Activated T-cell treated with anti-CD3 and anti-CD28 coated beads, Interleukin-2, amount 50 U/mL, for 48 hours (primary cell): ENCODE results near the gene ZFHX2.
A peak's percentile ranks its signal among the peaks of the same experiment; 100 is the strongest.
"Not testable (repeated sequence)": the region's sequence is repeated elsewhere in the genome, so short reads cannot be mapped to it uniquely, and the experiment has no call there.

Source experiments
- DNase-seq, 2 experiments: peaks; one replicate each; pipeline ENCODE4 v3.0.0-alpha.2; 2020

Gene ZFHX2

DNA sequence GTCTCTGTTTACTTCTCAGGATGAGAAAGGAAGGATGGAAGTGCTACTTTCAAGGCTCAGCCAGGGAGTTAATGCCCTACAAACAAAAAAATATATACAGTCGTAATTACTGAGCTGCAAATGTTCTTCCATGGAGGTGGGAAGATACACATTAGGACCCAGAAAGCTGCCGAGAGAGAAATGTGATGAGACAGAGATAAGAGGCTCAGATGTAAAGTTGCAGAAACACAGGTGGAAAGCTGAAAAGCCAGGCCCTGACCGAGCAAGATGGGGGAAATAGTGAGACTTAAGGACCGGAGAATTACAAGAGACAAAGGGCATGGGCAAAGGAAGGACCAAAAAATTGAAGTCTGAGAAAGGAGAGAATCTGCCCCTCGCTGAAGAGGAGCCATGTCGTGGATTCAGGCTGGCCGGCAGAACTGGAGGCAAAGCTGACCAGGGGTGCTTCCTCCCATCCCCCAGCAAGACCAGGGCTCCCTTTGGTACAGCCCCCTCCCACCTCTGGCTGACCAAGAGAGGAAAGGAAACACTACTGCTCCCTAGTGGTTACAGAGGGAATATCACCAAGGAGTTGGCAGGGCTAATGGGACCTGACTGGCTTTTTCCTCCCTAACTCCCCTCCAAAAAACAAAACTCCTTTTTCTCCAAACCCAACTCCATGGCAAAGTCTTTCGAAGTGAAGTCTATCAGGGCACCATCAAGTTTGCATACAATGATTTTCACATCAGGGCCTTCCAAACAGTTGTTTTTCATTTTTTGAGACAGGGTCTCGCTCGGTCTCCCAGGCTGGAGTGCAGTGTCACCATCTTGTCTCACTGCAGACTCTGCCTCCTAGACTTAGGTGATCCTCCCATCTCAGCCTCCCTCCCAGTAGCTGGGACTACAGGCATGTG lies 12.1 kb downstream of the ZFHX2 start:
- peak in 1 of 2 experiments; percentile 32 for DNase-seq

DNA sequence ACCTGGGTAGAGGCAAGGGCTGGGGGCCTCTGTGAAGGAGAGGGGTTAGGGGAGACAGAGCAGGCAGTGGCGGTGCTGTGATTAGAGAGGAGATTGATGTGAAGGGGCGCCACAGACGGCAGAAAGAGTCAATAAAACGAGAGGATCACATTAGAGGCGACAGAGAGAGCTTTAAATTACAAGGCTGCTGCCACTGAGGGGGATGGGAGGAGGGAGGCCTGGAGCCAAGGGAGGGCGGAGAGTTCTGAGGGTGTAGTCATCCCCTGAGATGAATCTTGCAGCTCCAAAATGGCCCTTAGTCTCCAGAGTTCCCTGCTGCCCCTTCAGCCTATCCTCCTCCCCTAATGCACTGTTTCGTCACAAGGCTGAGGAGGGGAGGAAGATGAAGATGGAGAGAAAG lies 12.8 kb downstream of the ZFHX2 start:
- no peak for DNase-seq

DNA sequence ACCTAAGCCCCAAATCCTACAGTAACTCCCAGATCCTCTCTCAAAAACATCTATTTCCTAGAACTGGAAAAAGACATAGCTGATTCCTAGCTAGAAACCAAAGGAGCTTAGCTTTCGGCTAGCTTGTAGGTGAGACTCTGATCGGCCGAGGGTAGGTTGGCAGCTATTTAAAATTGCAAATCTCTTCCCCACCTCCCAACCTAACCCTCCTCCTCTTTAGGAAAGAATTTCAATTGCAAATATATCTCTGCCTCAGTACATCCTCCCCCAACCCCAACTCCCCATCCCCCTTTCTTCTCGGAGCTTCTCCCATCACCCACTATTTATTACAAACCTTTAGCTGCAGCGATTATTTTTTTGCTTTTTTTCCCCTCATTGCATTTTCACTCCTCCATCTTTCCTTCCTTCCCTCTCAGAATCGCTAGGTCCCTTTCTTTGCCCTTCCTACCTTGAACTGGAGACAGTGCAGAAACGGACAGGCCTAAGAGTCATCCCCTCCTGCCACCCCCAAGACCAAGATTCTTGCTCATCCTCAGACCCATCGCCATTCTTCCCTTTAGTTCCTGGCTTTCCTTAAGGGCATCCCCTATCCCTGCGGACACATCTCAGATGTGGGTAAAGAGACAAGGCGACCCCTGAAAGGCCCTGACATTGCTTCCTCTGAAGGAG lies 13.4 kb downstream of the ZFHX2 start:
- no peak for DNase-seq

DNA sequence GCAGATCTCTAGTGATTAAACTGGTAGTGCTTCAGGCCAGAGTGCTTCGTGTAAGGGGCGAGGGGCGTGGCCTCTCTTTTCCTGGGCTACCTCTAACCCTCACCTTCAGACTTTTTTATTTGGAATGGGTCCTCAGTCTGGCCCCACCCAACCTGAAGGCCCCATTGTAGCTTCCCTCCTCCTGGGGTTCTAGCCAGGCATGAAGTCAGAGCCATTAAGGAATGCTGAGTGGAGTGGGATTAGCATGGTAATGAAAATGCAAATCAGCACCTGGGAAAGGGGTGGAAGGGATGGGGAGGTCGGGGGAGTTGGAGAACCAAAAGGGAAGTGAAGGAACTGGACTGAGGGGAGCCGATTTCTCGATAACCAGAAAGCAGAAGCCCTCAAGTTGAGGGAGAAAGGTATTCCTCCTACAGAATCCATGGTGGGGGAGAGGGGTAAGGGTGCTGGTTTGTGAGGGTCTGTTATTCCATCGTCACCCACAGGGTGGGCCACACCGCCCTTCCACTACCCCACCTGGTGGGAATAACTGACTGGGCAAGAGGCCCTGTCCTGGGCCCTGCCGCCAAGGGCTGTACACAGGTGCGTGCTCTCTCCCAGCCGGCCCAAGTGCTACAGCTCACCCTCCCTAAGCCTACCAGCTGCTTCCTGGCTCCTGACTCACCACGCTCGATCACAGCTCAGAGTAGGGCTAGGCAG lies 14.1 kb downstream of the ZFHX2 start:
- DNase-seq: no peak

DNA sequence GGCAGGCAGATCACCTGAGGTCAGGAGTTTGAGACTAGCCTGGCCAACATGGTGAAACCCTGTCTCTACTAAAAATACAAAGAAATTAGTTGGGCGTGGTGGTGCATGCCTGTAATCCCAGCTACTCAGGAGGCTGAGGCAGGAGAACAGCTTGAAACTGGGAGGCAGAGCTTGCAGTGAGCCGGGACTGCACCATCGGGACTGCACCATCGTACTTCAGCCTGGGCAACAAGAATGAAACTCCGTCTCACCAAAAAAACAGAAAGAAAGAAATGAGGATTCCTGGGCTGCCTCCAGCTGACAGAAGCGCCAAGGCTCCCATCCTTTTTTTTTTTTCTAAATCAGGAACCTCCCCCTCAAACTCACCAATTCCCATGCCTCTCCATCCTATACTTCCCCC lies 14.7 kb downstream of the ZFHX2 start:
- DNase-seq: not testable (repeated sequence)

DNA sequence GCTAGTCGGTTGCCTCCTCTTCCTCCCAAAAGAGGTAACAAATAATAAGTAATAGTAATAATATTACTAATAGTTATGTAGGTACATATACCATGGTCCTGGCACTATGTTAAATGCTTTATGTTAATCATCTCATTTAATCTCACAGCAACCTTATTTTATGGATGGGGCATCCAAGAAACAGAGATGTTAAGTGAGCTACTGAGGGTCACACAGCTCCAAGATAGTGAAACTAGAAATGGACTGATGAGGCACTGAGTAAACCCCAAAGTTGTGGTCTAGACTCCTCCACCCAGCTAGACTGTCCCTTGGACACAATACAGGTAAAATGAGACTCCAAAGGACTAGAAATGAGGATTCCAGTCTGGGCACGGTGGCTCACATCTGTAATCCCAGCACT lies 15.1 kb downstream of the ZFHX2 start:
- DNase-seq: no peak

DNA sequence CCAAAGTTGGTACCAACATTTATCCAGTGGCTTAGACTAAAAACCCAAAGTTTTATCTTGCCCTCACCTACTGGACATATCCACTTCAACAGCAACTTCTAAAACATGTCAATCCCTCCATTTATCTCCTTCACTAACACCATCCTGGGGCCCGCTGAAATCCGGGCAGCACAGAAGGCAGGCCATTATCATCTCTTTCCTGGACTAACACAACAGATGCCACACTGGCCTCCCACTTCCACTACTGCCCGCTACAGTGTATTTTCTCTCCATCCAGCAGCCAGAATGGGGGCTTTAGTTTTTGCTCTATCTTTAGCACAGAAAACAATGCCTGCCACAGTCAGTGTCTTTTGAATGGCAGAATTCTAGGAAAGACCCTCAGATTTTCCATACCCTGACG lies 15.6 kb downstream of the ZFHX2 start:
- DNase-seq: no peak

DNA sequence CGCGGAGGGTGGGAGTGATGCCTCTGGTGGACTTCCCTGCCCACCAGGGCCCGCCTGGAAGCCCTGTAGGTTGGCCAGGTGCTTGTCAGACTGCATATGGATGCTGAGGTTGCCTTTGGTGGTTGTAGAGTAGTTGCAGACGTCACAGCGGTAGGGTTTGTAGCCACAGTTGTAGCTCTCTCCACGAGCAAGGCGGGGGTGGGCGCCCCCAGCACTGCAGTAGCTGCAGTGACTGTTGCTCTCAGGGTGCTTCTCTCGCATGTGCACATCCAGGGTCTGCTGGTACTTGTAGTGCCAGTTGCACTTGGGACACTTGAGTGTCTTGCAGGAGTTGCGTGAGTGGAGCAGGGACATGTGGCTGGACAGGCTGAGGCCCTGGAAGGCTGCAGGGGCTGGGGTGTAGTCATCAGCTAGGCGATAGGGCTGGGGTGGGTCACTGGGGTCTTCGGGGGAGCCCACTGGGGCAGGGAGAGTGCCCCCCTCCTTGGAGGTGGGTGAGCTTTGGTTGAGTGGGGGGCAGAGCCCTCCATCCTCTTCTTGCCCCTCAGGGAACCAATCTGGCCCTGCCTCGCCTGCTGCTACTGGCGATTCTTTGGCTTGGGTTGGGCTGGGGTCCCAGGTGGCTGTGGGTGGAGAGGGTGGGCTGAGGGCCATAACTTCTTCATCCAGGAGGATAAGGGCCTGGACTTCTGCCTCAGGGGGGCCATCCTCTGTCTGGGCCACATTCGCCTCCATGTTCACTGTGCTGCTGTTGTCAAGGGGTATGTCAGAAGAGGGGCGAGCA lies 17.7 kb downstream of the ZFHX2 start:
- DNase-seq: no peak

DNA sequence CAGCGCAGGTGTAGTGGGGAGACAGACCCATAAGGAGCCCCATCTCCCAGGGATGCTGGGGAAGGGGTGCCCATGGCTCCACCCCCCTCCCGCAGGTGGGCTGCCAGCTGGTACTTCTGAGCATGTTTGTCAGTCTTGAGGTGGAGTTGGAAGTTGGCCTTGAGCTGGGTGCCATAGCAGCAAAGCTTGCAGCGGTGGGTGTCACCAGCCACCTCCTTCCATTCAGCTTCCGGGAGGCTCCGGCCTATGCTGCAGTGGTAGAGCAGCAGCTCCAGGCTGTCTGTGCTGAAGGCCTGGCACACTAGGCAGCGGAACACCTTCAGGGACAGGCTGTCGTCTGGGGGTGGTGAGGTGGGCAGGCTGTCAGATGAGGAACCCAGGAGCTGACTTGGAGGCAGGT lies 18.9 kb downstream of the ZFHX2 start:
- DNase-seq: no peak

DNA sequence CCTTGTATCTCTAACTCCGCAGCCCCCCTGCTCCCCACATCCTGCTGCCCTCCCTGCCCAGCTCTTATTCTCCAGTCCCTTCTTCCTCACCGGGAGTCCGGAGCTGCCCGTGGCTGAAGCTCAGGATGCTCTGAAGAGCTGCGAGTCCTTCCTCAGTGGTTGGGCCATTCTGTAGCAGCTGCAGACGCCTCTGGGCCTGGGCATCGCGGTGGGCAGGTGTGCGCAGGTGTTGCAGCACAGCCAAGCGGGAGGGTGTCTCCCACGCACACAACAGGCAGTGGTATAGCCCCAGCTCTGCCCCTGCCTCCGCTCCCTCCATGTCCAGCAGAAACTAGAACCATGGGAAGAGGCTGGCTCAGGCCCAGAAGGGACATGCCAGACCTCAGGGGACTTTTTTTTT lies 20.2 kb downstream of the ZFHX2 start:
- DNase-seq: no peak

DNA sequence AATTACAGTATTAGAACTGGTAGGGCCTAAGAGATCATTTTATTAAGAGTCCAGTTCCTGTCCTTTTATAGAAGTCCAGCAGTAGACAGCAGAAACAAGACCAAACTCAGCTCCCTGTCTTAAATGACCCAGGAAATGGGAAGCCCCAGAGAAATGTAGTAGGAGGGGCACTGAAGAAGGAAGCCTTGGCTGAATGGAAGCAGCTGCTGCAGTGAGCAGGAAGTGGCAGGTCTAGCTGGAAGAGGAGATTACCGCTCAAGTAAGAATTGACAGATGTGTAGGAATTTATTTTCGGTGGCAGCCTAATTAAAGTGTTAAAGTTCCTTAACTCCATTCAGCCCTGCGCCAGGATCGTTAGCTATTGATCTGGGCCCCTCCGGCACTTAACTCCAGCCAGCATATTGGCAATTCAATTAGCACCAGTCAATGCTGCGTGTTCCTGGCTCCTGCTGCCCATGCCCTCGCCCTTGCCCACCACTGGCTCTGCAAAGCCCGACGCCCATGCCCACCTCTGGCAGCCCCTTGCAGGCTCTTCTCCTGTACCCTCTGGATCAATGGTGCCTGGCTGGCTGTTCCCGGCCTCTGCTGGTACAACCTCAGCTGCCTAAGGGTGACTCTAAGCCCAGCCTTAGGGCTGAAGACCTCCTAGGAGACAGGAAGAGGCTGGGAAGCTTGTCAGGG lies 21.1 kb downstream of the ZFHX2 start:
- no peak for DNase-seq

DNA sequence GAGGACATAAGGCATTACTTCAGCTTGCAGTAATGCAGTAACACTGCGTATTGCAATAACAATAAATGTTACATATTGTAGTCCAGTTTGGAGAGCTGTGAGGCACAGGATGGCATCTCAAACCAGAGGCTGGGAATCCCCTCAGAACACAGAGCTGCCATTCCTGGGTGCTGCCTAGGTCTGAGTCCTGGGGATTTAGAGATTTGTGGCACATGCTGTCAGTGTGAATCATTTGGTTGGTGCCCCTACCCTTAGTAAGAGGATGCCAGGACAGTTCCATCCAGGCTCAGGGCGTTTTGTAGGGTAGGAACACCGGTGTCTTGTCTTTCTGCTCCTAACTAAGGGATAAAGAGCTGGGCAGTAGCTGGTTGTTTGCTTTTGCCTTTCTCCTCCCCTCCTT lies 22.5 kb downstream of the ZFHX2 start:
- no peak for DNase-seq

DNA sequence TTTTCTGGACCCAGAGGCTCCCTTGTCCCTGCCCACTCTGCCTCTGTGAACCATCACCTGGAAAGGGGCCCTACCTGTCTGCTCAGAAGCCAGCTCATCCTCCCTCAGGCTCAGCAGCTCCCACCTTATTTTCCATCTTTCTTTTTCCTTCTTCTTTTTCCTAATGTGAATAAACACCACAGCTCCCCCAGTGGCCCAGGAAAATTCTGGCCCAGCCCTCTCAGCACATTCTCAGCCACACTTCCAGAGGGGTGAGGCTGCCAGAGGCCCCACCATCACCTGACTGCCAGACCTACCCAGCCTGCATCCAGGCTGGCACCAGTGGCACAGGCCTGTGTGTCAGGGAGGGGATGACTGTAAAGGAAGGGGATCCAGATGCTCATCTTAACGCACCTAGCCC lies 23.0 kb downstream of the ZFHX2 start:
- no peak for DNase-seq

DNA sequence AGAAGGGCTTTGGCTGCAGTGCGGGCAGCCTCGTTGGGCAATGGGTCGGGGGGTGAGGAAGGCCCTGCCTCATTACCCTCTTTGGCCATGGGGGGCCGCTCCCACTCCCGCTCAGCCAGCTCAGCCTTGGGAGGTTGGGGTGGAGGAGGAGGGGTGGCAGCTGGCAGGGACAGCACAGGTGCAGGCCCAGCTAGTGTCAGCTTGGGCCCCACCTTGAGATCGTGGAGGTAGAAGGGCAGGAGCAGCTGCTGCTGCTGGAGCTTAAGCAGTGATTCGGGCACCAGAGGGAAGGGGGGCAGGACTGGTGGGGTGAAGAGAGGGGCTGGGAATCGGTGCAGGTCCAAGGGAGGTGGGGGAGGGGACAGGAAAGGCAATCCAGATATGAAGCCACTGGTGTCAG lies 26.0 kb downstream of the ZFHX2 start:
- DNase-seq: no peak

DNA sequence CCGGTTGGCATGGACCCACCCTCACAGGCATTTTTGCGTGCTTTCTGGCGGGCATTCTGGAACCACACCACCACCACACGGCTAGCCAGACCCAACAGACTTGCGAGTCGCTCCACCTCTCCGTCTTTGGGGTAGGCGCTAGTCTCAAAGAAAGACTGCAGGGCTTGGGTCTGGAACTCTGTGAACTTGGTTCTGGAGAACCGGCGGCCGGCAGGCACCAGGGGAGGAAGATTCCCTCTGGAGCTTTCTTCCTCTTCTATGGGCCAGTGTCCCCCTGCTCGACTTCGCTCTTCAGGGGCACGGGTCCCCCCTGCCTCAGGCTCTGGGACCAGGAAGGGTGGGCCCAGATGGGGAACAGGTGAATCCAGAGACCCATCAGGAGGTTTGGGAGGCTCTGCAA lies 26.6 kb downstream of the ZFHX2 start:
- DNase-seq: no peak

DNA sequence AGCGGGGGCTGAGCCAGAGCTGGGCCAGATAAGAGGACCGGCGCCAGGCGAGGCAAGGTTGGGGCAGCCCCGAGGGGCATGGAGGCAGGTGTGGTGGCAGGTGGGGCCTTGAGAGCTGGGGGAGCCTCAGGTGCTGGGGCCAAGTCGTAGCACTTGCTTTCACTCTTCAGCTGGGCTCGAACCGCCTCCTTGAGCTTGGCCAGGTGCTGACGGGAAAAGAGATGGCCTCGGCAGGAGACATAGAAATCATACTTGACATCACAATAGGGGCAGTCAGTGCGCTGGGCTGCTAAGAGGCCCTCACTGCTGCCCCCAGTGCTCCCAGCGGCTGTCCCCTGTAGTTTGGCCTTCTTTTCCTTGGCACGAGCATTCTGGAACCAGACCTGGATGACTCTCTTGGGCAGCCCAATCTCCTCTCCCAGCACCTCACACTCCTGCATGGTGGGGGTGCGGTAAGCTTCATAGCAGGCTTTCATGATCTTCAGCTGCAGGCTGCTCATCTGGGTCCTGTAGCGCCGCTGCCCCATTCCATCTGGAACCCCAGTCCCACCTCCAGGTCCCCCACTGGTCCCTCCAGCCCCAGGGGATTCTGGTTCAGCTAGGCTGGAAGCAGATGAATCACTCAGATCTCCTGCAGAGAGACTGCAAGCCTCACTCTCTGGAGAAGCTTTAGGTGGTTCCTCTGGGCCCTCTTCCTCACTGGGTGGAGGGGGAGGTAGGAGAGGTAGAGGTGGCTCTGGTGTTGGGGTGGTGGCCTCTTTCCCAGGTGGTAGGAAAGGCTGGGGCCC lies 28.1 kb downstream of the ZFHX2 start:
- no peak for DNase-seq

DNA sequence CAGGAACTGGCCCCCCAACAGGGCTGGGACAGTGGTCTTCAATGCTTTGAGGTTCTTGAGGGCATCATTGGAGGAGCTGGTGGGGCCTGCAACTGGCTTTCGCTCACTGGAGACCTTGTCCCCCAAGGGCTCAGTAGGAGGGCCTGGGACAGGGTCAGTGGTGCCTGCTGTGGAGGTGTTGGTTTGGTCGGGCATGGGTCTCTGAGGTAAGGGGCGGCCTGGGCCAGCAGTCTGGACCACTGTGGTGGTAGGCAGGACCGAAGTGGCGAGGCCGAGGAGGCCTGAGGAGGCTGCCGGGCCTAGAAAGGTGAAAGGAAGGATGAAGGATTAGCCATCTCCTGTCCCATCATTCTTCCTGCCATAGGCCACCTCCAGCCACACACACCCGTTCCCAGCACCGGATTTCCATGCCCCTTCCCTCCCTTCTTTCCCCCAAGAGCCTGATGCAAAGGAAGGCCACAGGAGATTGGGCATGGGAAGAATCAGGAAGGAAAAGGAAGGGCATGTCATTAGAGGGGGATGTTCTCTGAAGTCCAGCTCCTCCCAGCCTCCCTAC lies 28.8 kb downstream of the ZFHX2 start:
- no peak for DNase-seq

DNA sequence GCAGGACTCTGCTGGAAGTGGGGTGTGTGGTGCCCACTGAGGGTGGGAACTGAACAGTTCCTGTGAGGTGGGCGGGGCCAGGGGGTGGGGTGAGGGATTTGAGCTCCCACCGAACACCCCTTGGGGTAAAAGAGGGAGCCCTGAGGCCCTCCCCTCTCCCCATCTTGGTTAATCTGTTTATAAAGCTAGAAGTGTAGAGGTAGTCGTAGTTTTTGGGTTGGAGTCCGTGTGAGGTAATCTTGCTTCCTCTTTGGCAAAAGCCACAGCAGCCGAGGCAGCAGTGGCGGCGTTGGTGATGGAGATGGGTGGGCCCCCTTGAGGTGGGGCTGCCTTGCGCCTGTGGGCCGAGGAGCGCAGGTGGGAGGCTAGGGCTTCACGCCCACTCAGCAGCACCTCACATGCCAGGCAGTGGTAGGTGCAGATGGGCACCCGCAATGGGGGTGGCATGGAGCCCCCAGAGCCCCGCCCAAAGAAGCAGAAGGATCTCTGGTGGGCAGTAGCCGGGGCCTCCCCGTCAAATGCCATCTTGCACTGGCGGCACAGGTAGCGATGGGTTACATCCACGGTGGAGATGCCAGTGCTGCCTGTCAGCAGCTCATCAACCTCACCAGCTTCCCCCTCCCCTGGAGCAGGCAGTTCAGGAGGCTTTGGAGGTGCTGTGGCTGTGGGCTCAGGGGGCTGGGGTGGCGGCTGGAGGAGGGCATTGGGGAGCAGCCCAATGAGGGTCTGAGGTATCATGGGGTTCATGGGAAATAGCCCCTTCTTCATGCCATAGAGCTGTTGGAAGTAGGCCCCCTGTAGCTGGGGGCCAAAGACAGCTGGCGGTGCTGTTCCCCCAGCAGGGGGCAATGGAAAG lies 29.6 kb downstream of the ZFHX2 start:
- no peak for DNase-seq

DNA sequence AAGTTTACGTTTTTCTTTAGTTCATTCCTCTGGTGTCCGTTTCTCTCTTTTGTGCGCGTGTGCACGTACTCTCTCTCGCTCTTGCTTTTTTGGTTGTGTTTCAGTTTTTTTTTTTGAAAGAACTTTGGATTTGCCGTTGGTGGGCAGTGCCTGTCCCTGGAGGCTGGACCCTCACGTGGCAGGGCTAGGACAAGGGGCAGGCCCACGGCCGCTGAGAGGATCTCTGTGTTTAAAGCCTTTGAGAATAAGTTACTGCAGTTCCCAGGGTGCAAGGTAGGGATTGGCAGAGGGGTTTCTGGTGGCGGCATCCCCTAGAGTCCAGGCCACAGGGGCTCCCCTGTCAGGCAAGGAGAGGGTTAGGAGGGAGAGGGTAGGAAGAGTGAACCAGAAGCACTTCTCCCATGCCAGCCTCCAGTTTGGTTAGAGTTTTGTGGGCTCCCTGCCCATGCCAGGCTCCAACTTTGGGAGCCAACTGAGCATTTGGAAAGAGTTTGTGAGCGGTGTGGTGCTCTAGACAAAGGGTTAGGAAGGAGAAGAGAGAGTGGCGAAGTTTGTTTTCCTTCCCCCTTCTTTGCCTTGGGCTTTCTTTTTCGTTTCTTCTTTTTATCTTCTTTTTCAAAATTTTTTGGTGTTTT lies 30.5 kb downstream of the ZFHX2 start:
- DNase-seq: no peak

DNA sequence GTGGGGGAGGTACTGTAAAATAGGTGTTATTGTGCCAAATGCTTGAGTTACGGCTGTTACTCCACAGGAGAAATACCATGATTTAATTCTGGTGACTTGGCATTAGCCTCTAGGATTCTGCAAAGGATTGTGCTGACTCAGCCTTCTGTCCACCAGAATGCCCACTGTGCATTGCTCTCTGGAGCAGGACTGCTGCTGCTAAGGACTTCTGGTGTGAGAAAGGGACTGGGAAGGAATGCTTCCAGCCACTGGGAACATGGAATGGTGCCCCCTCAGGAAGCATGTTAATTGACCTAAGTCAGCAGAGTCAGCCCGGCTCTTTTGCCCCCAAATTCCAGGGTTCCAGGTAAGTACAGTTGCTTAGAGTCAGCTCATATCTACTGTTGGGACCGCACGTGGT lies 32.9 kb downstream of the ZFHX2 start:
- no peak for DNase-seq
